Mammary epithelial cell (primary cell): Measurements from ENCODE around the gene TCF7L1.

ENCODE experiments used
- CTCF ChIP-seq, 2 donors: IDR thresholded peaks in 1 of 2; conservative IDR thresholded peaks in 1 of 2; 2 replicates each; pipeline ENCODE4 v1.5.1; 2011 to 2012; ENCODE audit warnings: inconsistent platforms in 2 of 2, low read length in 2 of 2, mild to moderate bottlenecking in 2 of 2, control low read depth in 1 of 2, low read depth in 1 of 2; ENCODE audit not compliant: insufficient read depth in 1 of 2; ENCODE audit errors: extremely low read depth in 1 of 2
- EZH2 ChIP-seq: IDR thresholded peaks from 2 replicates; pipeline ENCODE4 v1.6.1; 2012; ENCODE audit warnings: low read length, inconsistent platforms, borderline replicate concordance

- TF ChIP-seq EZH2 (no peak), CTCF (conservative IDR thresholded peaks at IDR 0.05 in 1 of 2, IDR thresholded peaks at IDR 0.05 in 1 of 2; ENCODE audit: extremely low read depth in 1 of 2, insufficient read depth in 1 of 2, low read depth in 1 of 2, low read length in 2 of 2) (no peak)
These were observed 2.8 kb upstream of the TCF7L1 start for GRCh38 chr2:85130407-85130806.
